Measurements from ENCODE around the gene C19orf73. TPM values are rescaled to one million over a fixed set of nuclear protein-coding genes. Genes with fewer than 3 reads are reported as not detected.
"Not testable (repeated sequence)": the region's sequence is repeated elsewhere in the genome, so short reads cannot be mapped to it uniquely, and the experiment has no call there.

The C19orf73 gene
- total and polyA plus RNA-seq, 4 donors, result 0.56 to 2.1 (median 1.7) TPM

GRCh38 chr19:49127674-49128544 lies 9.0 kb upstream of the C19orf73 start (continued):
- no peak for TF ChIP-seq FOXA1 (IDR thresholded peaks at IDR 0.05)
- TF ChIP-seq GABPA (IDR thresholded peaks at IDR 0.05 in 1 of 2, conservative IDR thresholded peaks at IDR 0.05 in 1 of 2), result peak in 1 of 2 donors; percentile 62

GRCh38 chr19:49127225-49127624 lies 8.3 kb upstream of the C19orf73 start:
- not testable (repeated sequence) for H3K4me3 ChIP-seq (ENCODE audit: low read depth in 1 of 3, low read length in 3 of 3); H3K9me3 ChIP-seq (ENCODE audit: control insufficient read depth in 4 of 4, low read length in 3 of 4); DNase-seq (ENCODE audit: low spot score); H3K27me3 ChIP-seq (ENCODE audit: control insufficient read depth in 4 of 4, insufficient read depth in 4 of 4, low read length in 3 of 4); H3K27ac ChIP-seq (ENCODE audit: low read depth in 1 of 2, low read length in 2 of 2); H3K36me3 ChIP-seq (ENCODE audit: control insufficient read depth in 4 of 4, insufficient read depth in 3 of 4, low read depth in 1 of 4, low read length in 3 of 4); H3K9ac ChIP-seq (ENCODE audit: low read depth in 1 of 2, low read length in 2 of 2)
- peaks cover 0 to 11% (median 7%) of the 10 kb centered on the region in 4 donors for H3K4me1 ChIP-seq (ENCODE audit: control insufficient read depth in 4 of 4, insufficient read depth in 4 of 4, low read length in 3 of 4)
- WGBS, result 96% methylated on average over 12 of the region's 12 CpGs

GRCh38 chr19:49126575-49126974 lies 7.6 kb upstream of the C19orf73 start:
- no peak overlapping the region for H3K9ac ChIP-seq (ENCODE audit: low read depth in 1 of 2, low read length in 2 of 2)
- no peak for DNase-seq (ENCODE audit: low spot score)
- TF ChIP-seq RAD21 (IDR thresholded peaks at IDR 0.05) (no peak), HNF4G (IDR thresholded peaks at IDR 0.05) (no peak), YY1 (IDR thresholded peaks at IDR 0.05) (no peak), CTCF (IDR thresholded peaks at IDR 0.05; ENCODE audit: low read depth, low read length, missing input control) (no peak), MAX (IDR thresholded peaks at IDR 0.05) (no peak), FOXA2 (IDR thresholded peaks at IDR 0.05) (no peak), ZBTB33 (IDR thresholded peaks at IDR 0.05) (no peak)
- H3K27me3 ChIP-seq (ENCODE audit: control insufficient read depth in 4 of 4, insufficient read depth in 4 of 4, low read length in 3 of 4), result no peaks in the 10 kb centered on the region
- WGBS, result 84% methylated on average over 4 of the region's 4 CpGs
- no peaks in the 10 kb centered on the region for H3K36me3 ChIP-seq (ENCODE audit: control insufficient read depth in 4 of 4, insufficient read depth in 3 of 4, low read depth in 1 of 4, low read length in 3 of 4)
- H3K4me1 ChIP-seq (ENCODE audit: control insufficient read depth in 4 of 4, insufficient read depth in 4 of 4, low read length in 3 of 4), result peaks cover 0 to 11% (median 7%) of the 10 kb centered on the region in 4 donors
- no peak overlapping the region for H3K4me3 ChIP-seq (ENCODE audit: low read depth in 1 of 3, low read length in 3 of 3)
- no peak overlapping the region for H3K27ac ChIP-seq (ENCODE audit: low read depth in 1 of 2, low read length in 2 of 2)
- no peaks in the 10 kb centered on the region for H3K9me3 ChIP-seq (ENCODE audit: control insufficient read depth in 4 of 4, low read length in 3 of 4)

- no peaks in the 10 kb centered on the region for H3K36me3 ChIP-seq (ENCODE audit: control insufficient read depth in 4 of 4, insufficient read depth in 3 of 4, low read depth in 1 of 4, low read length in 3 of 4)
- DNase-seq (ENCODE audit: low spot score), result no peak
- no peak overlapping the region for H3K4me3 ChIP-seq (ENCODE audit: low read depth in 1 of 3, low read length in 3 of 3)
- H3K9ac ChIP-seq (ENCODE audit: low read depth in 1 of 2, low read length in 2 of 2), result no peak overlapping the region
- H3K27ac ChIP-seq (ENCODE audit: low read depth in 1 of 2, low read length in 2 of 2), result no peak overlapping the region
- H3K27me3 ChIP-seq (ENCODE audit: control insufficient read depth in 4 of 4, insufficient read depth in 4 of 4, low read length in 3 of 4), result no peaks in the 10 kb centered on the region
- 46% methylated on average over 23 of the region's 23 CpGs for WGBS
- no peaks in the 10 kb centered on the region for H3K9me3 ChIP-seq (ENCODE audit: control insufficient read depth in 4 of 4, low read length in 3 of 4)
- no peak for TF ChIP-seq FOXA1 (IDR thresholded peaks at IDR 0.05)
- no peak for TF ChIP-seq ATF3 (IDR thresholded peaks at IDR 0.05)
- TF ChIP-seq YY1 (IDR thresholded peaks at IDR 0.05), result no peak
- TF ChIP-seq HNF4A (conservative IDR thresholded peaks at IDR 0.05), result no peak
- H3K4me1 ChIP-seq (ENCODE audit: control insufficient read depth in 4 of 4, insufficient read depth in 4 of 4, low read length in 3 of 4), result peaks cover 0 to 15% (median 8%) of the 10 kb centered on the region in 4 donors
Observed at GRCh38 chr19:49125025-49125731, 6.2 kb upstream of the C19orf73 start.

- not testable (repeated sequence) for DNase-seq (ENCODE audit: low spot score); H3K27ac ChIP-seq (ENCODE audit: low read depth in 1 of 2, low read length in 2 of 2); H3K4me3 ChIP-seq (ENCODE audit: low read depth in 1 of 3, low read length in 3 of 3); H3K9ac ChIP-seq (ENCODE audit: low read depth in 1 of 2, low read length in 2 of 2); H3K36me3 ChIP-seq (ENCODE audit: control insufficient read depth in 4 of 4, insufficient read depth in 3 of 4, low read depth in 1 of 4, low read length in 3 of 4); H3K27me3 ChIP-seq (ENCODE audit: control insufficient read depth in 4 of 4, insufficient read depth in 4 of 4, low read length in 3 of 4); H3K9me3 ChIP-seq (ENCODE audit: control insufficient read depth in 4 of 4, low read length in 3 of 4)
- 78% methylated on average over 11 of the region's 11 CpGs for WGBS
- H3K4me1 ChIP-seq (ENCODE audit: control insufficient read depth in 4 of 4, insufficient read depth in 4 of 4, low read length in 3 of 4), result peaks cover 4 to 24% (median 12%) of the 10 kb centered on the region in 4 donors
Observed at GRCh38 chr19:49123285-49123684, 4.3 kb upstream of the C19orf73 start.

- WGBS, result 81% methylated on average over 10 of the region's 10 CpGs
- not testable (repeated sequence) for DNase-seq (ENCODE audit: low spot score)
Observed at GRCh38 chr19:49121841-49122240, 2.9 kb upstream of the C19orf73 start.

More at GRCh38 chr19:49121841-49122240, 2.9 kb upstream of the C19orf73 start:
- not testable (repeated sequence) for H3K9ac ChIP-seq (ENCODE audit: low read depth in 1 of 2, low read length in 2 of 2); H3K9me3 ChIP-seq (ENCODE audit: control insufficient read depth in 4 of 4, low read length in 3 of 4); H3K4me3 ChIP-seq (ENCODE audit: low read depth in 1 of 3, low read length in 3 of 3); H3K27me3 ChIP-seq (ENCODE audit: control insufficient read depth in 4 of 4, insufficient read depth in 4 of 4, low read length in 3 of 4); H3K27ac ChIP-seq (ENCODE audit: low read depth in 1 of 2, low read length in 2 of 2); H3K36me3 ChIP-seq (ENCODE audit: control insufficient read depth in 4 of 4, insufficient read depth in 3 of 4, low read depth in 1 of 4, low read length in 3 of 4)
- peaks cover 11 to 28% (median 16%) of the 10 kb centered on the region in 4 donors for H3K4me1 ChIP-seq (ENCODE audit: control insufficient read depth in 4 of 4, insufficient read depth in 4 of 4, low read length in 3 of 4)
